Hindlimb muscle (tissue), 1 donor: ENCODE data around the gene COL4A1. TPM values are rescaled to one million over a fixed set of nuclear protein-coding genes. Genes with fewer than 3 reads are reported as not detected.

Experiments
- DNase-seq: peaks from one replicate; pipeline ENCODE4 v3.0.0-alpha.2; 2013
- polyA plus RNA-seq: library from polyadenylated mRNA; unstranded; fragments of 120-200 nt; gene quantifications from one replicate; pipeline ENCODE4 v1.2.1, GENCODE V29; 2013; ENCODE audit not compliant: insufficient read length

COL4A1 gene
- polyA plus RNA-seq, 1 donor: 706 TPM

- DNase-seq: no peak
Observed at GRCh38 chr13:110291286-110291685, 15.7 kb downstream of the COL4A1 start.

- no peak for DNase-seq
Observed at GRCh38 chr13:110290826-110291225, 16.1 kb downstream of the COL4A1 start.

- no peak for DNase-seq
Observed at GRCh38 chr13:110290153-110290552, 16.8 kb downstream of the COL4A1 start.

GRCh38 chr13:110289661-110290060, 17.3 kb downstream of the COL4A1 start:
- DNase-seq: no peak

GRCh38 chr13:110289174-110289573, 17.8 kb downstream of the COL4A1 start:
- DNase-seq: no peak

GRCh38 chr13:110286833-110287819, 19.8 kb downstream of the COL4A1 start:
- no peak for DNase-seq

- DNase-seq: no peak
Observed at GRCh38 chr13:110285991-110286832, 20.7 kb downstream of the COL4A1 start.

- no peak for DNase-seq
Observed at GRCh38 chr13:110284779-110285484, 22.0 kb downstream of the COL4A1 start.

- no peak for DNase-seq
Observed at GRCh38 chr13:110283736-110284517, 23.0 kb downstream of the COL4A1 start.

GRCh38 chr13:110282316-110282841, 24.6 kb downstream of the COL4A1 start:
- no peak for DNase-seq

GRCh38 chr13:110281736-110282135, 25.2 kb downstream of the COL4A1 start:
- DNase-seq: no peak

GRCh38 chr13:110280985-110281688, 25.8 kb downstream of the COL4A1 start:
- DNase-seq: peak; percentile 79

- DNase-seq: no peak
Observed at GRCh38 chr13:110280231-110280813, 26.6 kb downstream of the COL4A1 start.

GRCh38 chr13:110279684-110280083, 27.3 kb downstream of the COL4A1 start:
- DNase-seq: no peak

- no peak for DNase-seq
Observed at GRCh38 chr13:110278859-110279258, 28.1 kb downstream of the COL4A1 start.

GRCh38 chr13:110277357-110277975, 29.5 kb downstream of the COL4A1 start:
- DNase-seq: no peak

GRCh38 chr13:110276553-110276950, 30.4 kb downstream of the COL4A1 start:
- no peak for DNase-seq

GRCh38 chr13:110275931-110276552, 30.9 kb downstream of the COL4A1 start:
- peak; percentile 66 for DNase-seq

- DNase-seq: no peak
Observed at GRCh38 chr13:110274687-110275086, 32.3 kb downstream of the COL4A1 start.
